ENCODE results near the gene GRIA3.
"Not testable (repeated sequence)": the region's sequence is repeated elsewhere in the genome, so short reads cannot be mapped to it uniquely, and the experiment has no call there.

The GRIA3 gene

DNA sequence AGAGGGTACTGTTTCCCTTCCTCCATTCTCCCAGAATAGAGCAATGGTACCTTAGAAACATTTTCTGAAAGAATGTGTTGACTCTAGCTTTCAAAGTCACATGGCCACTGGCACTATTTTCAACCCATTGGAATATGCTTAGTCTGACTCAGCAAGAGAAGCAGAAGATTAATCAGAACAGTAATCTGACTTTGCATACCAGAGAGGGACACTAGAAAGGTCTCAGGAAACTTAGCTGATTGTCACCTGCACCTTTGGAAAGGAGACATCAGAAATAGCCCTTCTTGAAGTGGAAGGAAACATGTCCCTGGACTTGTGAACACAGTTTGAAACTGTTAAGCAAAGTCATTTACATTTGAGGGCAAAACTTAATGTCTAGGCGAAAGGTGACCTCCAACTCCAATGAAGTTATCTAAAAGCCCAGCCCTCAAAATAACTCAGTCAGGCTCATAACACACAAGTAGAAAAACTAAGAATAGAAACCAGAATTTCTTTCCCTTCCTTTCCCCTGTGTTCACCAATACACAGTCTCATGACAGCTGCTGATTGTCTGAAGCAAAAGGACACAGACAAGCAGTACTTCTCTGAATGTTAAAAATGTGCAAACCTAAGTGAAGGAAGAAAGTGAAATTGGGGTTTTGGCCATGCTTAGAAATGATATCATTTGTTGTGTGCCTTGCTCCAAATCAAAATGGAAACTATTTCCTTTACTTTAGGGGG lies 270.8 kb downstream of the GRIA3 start:
- DNase-seq (ENCODE audit: low read depth, low spot score): no peak

DNA sequence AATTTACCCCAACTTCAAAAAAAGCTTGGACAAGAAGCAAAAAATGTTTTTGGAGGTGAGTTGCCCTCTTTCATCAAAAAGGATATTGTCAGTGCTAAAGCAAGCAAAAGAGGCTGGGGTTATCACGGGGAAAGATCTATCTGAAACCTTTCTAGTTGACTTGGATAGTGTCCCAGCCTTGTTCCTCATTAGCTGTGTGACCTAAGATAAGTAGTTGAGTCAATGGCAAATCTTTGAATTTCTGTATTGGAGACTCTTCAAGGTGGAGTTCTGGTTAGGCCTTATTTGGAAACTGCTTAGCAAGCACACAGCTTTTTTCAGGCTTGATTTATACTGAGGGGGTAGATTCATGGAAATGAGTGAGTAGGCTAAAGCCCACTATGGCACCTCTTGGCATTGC lies 271.6 kb downstream of the GRIA3 start:
- no peak for DNase-seq (ENCODE audit: low read depth, low spot score)

DNA sequence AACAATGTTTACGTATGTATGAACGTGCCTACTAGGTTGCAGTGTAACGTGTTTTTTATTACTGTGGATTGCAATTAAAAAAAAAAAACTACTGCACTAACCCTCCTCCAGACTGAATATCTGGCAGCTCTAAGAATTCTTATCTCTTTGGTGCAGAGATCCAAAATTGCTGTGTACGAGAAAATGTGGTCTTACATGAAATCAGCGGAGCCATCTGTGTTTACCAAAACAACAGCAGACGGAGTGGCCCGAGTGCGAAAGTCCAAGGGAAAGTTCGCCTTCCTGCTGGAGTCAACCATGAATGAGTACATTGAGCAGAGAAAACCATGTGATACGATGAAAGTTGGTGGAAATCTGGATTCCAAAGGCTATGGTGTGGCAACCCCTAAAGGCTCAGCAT lies 280.6 kb downstream of the GRIA3 start:
- no peak for DNase-seq (ENCODE audit: low read depth, low spot score)

DNA sequence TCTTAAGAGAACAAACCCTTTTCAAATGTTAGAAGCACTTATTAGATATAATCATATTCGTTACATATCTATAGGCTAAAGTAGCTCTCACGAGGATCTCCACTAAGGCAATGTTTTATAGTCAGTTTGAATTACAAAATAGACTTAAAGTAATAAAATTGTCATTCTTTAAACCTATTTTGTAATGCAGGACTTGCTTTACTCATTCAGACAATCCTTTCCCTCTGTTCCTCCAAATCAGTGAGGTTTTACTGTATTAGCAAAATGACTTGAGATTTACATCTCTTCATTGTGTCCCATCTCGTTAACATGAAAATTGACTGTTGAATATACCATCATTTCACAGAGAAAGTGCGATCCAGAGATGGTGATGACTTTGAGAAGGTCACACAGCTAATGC lies 284.4 kb downstream of the GRIA3 start:
- no peak for DNase-seq (ENCODE audit: low read depth, low spot score)

DNA sequence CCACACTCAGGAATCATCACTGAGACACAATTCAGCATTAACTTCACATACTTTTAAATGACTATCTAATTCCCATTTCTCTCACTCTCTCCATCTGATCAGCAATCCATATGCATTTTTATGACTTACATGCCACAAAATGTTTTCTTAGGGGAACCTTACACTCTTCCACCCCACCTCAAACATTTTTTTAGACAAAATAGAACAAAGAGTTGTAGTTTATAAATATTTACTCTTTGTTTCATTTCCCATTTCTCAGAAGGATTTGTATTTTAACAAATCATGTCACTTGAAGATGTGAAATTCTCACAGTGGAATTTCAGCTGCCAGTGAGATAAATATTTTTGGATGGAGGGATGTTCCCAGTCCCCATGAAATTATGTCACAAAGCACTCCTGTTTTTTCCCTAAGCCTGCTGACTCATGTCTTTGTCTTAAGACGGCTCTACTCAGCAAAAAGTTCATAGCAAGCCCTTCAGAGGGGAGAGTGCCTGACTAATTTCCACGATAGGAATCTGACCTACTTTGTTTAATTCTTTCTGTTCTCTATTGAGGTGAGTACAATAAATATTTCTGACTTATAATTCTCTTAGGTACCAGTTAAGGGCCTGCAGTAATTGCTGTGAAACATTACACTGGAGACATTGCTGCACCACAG lies 291.1 kb downstream of the GRIA3 start:
- DNase-seq (ENCODE audit: low read depth, low spot score): no peak

DNA sequence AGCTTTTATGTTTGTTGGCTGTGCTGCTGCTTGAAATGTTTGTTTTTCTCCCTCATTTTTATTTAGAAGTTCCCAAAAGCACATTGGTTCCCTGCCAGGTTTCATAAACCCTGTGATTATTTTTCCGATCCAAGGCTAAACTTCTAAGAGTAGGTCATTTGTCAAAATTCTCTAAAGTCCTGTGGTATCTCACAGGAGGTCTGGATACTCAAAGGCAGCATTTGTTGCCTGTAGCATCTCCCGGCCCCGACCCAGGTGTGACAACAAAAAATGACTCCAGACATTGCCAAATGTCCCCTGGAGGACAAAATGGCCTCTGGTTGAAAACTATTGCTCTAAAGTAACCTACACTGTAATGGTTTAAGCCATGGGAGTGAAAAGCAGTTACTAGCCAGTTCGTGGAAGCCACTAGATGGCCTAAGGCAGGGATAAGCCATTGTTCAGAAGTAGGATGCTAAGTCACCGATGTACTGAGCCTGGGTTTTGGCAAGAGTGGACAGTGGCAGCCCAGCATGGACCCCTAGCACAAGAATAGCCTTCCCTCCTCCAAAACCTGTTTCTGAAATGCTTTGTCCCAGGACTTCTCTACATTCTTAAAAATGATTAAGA lies 292.6 kb downstream of the GRIA3 start:
- no peak for DNase-seq (ENCODE audit: low read depth, low spot score)

DNA sequence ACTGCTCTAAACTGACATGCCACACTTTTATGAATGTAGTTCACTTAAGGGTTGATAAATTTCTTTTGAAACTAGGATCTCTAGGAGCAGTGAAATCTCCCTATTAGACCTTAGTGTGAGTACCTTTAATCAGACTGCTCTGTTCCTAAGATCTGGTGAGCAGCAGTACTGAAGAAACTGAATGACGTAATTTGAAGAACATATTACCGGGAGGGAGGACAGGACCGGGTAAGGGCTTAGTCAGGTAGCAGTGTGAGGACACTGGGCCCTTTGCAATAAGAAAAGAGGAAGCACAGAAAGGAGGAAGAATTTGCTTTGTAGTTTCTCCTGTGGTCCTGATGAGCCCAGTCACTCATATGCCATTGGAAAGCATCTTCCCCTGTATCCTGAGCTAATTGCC lies 293.6 kb downstream of the GRIA3 start:
- no peak for DNase-seq (ENCODE audit: low read depth, low spot score)

DNA sequence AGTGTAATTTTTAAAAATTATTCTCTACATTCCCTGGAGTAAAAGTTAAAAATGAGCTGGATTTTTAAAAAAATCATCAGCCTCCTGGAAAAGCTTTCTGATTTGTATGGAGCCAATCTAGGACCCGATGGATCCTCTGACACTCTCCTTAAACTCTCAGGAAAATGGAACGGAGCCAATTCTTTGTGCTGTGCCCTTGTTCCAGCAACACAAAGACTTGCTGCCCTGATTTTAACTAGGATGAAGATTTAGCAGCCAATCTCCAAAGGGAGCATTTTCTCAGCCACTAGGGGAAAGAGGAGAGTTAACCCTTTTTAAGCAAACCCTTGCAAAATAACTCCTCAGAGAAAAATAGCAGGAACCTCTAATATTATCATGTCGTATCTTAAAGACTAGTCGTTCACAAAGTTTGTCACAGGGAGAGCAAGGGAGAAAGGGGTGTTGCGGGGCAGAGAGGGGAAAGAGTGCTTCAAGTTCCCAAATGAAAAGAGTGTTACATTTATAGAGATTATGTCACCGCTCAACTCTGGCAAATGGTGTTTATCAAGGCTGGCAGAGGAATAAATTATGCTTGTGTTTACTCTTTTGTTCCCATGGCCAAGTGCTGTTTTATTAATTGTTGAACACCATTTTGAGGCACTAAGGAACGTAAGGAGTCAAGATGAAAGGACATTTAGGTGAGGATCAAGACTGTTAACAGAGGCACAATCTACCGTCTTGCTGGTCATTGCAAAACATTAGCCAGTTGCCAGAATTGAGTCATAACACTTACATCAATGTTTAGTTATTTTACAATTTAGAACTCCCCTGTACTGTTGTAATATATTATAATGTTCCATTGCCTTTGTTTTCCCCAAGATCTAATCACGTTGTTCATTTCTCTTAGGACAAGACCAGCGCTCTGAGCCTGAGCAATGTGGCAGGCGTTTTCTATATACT lies 298.1 kb downstream of the GRIA3 start:
- DNase-seq (ENCODE audit: low read depth, low spot score): no peak

DNA sequence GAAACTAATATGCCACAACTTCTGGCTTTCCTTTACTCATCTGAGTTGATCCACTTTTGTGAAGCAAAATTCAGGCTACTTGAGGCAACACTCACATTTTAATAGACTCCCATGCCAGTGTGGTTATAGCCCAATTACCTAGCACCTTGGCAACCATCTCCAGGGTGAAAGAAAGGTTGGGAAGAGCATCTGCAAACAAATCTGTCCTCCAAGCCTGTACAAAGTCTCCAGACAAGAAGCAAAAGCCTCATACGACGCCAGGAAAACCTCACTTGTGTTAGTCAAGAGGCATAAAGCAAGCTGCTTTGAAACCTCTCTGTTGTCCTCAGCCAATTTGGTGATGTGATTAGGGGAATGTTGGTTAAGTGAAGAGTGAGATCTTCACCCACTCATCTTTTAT lies 302.2 kb downstream of the GRIA3 start:
- DNase-seq (ENCODE audit: low read depth, low spot score): no peak

DNA sequence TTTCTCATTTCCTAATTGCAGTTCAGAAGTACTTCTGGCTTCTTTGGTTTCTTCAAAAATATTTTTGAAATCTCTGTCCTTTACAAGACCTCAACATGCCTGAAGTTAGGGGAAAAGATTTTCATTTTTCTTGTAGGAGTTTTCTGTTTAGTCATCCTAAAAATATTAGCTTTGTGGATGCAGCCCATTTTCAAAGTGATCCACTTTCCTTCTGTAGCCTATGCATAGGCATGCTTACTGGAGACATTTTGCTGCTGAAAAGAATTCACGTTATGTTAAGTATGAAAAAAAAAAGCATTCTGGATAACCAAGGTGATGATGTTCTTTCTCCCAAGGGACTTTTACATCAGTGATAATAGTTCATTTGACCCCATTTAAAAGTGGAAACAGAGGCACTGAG lies 303.2 kb downstream of the GRIA3 start:
- DNase-seq (ENCODE audit: low read depth, low spot score): no peak

DNA sequence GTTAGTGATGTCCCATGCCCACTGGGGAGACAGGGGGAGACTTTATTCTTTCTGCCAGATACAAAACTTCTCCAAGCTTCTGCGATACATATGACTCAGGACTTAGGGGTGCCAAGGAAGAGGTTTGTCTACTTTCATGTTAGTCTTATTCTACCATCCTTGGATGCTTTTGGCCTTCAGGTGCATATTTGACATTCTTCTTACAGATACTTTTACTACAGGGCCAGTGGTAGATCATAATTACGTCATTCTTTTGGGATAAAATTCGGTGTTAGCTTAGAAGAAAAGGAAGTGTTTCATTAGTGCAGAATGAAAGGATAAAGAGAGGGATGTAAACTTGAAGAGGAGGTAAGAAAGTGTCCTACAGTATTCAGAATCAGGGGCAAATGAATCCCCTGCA lies 303.6 kb downstream of the GRIA3 start:
- DNase-seq (ENCODE audit: low read depth, low spot score): no peak

DNA sequence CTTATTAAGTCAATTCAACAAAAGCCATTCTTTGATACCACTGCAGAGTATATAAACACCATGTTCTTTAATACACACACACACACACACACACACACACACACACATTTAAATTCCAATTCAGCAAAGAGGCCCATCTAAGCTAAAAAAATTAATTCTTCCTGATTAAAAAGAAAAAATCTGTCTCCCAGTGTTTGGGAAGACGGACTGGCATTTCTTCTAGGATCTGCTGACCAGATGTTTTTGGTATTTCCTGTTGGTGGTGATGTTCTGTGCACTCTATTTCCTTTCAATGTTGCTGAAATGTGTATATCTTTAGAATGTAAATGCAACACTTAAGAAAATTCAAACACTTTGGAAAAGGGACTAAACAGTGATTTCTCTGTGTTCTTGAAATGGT lies 304.9 kb downstream of the GRIA3 start:
- no peak for DNase-seq (ENCODE audit: low read depth, low spot score)

DNA sequence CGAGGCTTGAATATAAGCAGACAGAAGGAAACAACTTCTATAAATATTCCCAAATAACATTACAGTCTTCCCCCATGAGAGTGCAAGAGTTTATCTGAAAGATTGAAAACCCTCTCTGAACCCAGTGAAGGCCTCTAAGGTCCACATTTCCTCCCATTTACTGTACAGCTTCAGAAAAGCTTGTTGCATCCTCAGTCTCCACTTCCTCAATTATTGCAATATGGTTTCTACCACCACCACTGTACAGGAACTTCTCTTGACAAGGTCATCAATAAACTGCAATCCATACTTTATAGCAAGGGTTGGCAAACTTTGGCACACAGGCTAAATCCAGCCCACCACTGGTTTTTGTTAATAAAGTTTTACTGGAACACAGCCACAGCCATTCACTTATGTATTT lies 309.8 kb downstream of the GRIA3 start:
- DNase-seq (ENCODE audit: low read depth, low spot score): no peak

DNA sequence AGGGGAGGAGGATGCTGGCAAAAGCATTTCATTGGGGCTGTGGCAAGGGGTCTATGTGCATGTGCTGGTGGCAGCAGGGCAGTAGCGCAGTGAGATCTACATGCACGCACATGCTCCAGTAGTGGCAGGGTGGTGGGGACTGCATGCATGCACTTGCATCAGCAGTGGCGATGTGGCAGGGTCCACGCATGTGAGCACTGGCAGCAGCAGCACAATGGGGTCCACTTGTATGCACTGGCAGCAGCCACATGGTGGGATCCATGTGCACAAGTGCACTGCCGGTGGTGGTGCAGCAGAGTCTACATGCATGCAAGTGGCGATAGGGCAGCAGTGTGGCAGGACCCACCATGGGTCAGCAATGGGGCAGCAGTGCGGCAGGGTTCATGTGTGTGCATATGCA lies 315.7 kb downstream of the GRIA3 start:
- DNase-seq (ENCODE audit: low read depth, low spot score): no peak

DNA sequence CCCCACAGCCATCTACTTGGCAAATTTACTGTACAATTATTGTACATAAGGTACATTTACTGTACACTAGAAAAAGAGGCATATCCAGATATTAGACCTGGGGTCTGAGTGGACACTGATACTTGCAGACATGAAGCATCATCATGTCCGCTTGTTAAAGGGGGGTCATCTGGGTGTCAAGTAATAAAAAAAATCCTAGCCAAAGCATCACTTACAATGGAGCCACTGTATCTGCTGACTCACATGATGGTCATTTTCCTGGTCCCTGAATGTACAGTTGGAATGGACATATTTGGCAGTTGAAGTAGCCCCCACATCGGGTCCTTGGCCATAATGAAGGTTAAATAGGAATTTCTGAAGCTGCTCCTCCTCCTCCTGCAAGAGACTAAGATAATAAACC lies 320.0 kb downstream of the GRIA3 start:
- no peak for DNase-seq (ENCODE audit: low read depth, low spot score)

DNA sequence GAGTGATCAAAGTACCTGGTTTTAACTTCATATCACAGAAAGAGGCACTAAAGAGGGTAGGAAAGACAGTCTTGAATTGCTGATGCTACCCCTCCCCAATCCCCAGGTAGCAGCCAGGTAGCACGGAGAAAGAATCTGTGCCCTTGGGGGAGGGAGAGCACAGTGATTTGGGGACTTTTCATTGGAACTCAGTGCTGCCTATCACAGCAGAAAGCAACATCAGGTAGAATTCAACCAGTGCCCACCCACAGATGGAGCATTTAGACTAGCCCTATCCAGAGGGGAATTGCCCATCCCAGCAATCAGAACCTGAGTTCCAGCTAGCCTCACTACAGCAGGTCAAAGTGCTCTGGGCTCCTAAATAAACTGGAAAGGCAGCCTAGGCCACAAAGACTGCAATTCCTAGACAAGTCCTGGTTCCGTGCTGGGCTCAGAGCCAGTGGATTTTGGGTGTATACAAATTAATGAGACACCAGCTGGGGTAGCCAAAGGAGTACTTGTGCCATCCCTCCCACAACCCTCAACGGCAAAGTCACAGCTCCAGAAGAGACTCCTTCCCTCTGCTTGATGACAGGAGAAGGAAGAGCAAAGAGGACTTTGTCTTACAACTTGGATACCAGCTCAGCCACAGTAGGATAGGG lies 320.7 kb downstream of the GRIA3 start:
- DNase-seq (ENCODE audit: low read depth, low spot score): no peak

DNA sequence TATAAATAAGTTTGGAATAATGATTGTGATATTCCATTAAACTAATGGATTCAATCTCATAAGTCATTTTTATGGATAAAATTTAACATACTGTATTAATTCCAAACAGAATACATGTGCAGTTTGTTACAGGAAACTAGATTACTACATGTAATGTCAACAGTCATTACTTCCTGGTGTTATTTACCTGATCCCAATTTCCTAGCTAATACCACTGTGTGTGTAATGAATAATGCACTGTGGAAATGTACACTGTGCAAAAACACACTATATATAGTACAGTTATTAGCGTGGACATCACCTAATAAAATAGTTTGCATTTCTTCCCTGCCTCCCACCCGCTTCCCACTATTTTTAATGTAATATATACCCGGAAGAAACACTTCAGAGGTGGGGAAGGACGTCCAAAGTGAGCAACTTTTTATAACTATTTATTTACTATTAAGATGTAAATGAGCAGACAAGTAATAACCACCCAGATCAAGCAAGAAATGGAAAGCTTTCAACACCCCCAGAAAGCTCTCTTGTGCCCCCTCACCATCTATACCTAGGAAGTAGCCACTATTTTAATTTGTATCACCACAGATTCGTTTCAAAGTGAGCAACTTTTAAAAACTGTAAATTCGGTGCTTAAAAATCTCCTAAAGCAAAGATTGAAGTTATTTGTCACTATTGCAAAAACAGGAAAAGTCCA lies 329.7 kb downstream of the GRIA3 start:
- no peak for DNase-seq (ENCODE audit: low read depth, low spot score)

DNA sequence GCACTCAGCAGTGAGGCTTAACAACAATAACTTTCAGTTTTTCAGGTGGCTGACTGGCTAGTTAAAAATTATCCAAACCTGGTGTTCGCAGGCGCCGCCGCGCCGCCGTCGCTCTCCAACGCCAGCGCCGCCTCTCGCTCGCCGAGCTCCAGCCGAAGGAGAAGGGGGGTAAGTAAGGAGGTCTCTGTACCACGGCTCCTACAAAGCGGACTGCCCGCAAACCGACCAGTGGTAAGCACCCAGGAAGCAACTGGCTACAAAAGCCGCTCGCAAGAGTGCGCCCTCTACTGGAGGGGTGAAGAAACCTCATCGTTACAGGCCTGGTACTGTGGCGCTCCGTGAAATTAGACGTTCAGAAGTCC lies 330.2 kb downstream of the GRIA3 start:
- DNase-seq (ENCODE audit: low read depth, low spot score): not testable (repeated sequence)

DNA sequence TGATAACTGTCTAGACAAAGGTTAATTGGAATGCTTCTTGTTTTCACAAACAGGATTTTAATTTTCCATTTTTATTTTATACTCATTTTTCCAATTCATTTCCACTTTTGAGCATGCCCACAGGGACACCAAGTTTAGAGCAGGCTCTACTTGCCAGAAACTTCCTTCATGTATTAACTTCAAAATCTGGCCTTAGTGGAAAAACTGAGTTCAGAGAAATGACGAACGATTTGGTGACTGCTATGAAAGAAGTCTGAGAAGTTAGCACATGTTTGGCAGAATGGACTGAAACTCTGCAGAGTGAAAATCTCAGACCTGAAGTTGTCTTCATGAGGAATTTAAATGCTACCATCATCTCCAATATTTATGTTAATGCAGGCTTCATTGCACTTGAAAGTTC lies 334.7 kb downstream of the GRIA3 start:
- no peak for DNase-seq (ENCODE audit: low read depth, low spot score)

DNA sequence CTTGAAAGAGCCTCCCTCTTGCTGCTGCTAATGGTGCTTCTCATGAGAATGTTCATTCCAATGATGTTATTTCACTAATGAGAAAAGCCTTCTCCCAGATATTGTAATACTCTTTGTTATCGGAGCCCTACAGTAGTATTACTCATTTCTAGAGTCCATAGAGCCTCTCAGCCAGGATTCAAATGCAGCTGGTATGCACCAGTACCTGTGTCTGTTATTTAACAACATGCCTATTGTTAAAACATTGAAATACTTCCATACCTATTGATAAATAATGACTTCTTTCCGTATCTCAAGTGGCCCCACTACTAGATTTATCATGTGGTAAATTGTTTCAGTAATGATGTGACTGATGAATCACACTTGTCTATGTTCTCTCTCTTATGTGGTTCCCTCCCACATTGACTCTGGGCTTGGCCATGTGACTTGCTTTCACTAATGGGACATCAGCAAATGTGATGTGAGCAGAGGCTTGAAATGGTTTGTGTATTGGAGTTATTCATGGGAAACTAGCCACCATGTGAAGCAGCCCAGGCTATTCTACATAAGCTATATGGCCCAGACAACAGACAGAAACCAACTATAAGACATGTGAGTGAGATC lies 341.1 kb downstream of the GRIA3 start:
- DNase-seq (ENCODE audit: low read depth, low spot score): no peak

DNA sequence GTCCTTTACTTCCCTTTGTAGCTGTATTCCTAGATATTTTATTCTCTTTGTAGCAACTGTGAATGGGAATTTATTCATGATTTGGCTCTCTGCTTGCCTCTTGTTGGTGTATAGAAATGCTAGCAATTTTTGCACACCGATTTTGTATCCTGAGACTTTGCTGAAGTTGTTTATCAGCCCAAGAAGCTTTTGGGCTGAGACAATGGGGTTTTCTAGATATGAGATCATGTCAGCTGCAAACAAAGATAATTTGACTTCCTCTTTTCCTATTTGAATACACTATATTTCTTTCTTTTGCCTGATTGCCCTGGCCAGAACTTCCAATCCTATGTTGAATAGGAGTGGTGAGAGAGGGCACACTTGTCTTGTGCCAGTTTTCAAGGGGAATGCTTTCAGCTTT lies 346.6 kb downstream of the GRIA3 start:
- not testable (repeated sequence) for DNase-seq (ENCODE audit: low read depth, low spot score)
